HCT116 (cell line): ENCODE results near the gene DISP2. TPM values are rescaled to one million over a fixed set of nuclear protein-coding genes. Genes with fewer than 3 reads are reported as not detected.

Source experiments
- ATAC-seq: fragments of 200-7000 bp; cut with Tn5 transposase; 2 replicates; pipeline ENCODE4 v1.9.1; 2020; ENCODE audit warnings: mild to moderate bottlenecking, moderate library complexity
- BruUV-seq: library from RNA; stranded (reverse); fragments of 400-500 nt; replicated peaks from 2 replicates; lab custom pipeline; 2021; lab: Mats Ljungman, UMichigan
- CTCF ChIA-PET: fragments of 300-600 bp; sonication (Branson Sonifier 250); formaldehyde crosslinking; loops from one replicate; lab custom pipeline; 2021; ENCODE audit warnings: antibody characterized with exemption; lab: Charles Lee
- POLR2A ChIA-PET: fragments of 300-600, 350-600 bp; sonication (Branson Sonifier 250); formaldehyde crosslinking; loops from one replicate; lab custom pipeline; 2021; ENCODE audit warnings: antibody characterized with exemption; lab: Charles Lee
- RAD21 ChIA-PET, 2 experiments: fragments of 300-600 bp; sonication (Branson Sonifier 250); formaldehyde crosslinking; loops; one replicate each; lab custom pipeline; 2023; ENCODE audit warnings: low total read pairs in 2 of 2; ENCODE audit not compliant: uncharacterized antibody in 2 of 2, unreplicated experiment in 2 of 2, low non-redundant PET in 1 of 2; lab: Charles Lee
- DNase-seq: peaks from one replicate; pipeline ENCODE4 v3.0.0-alpha.2; 2010; ENCODE audit warnings: low read depth, low spot score
- H2AFZ ChIP-seq: fragments of 200-600 bp; shearing (Covaris generic), sonication (generic); 2 replicates; pipeline ENCODE4 v1.6.1; 2017; ENCODE audit warnings: low read depth, mixed run types, mixed read lengths, antibody characterized with exemption, low read length; ENCODE audit not compliant: poor library complexity, severe bottlenecking
- H3K27ac ChIP-seq: 2 replicates; pipeline ENCODE4 v1.5.1; 2012; ENCODE audit warnings: low read depth, low read length
- H3K27me3 ChIP-seq: fragments of 200-600 bp; sonication (generic); 2 replicates; pipeline ENCODE4 v1.6.1; 2016; ENCODE audit warnings: mixed run types, low read length, mixed read lengths; ENCODE audit not compliant: insufficient read depth
- H3K36me3 ChIP-seq, 2 experiments: fragments of 200-500 bp in 1 of 2; fragments of 200-600 bp in 1 of 2; sonication (Bioruptor generic) in 1 of 2; sonication (generic) in 1 of 2; 2 replicates each; pipeline versions ENCODE4 v1.5.1 to v1.6.1; 2014 to 2016; ENCODE audit warnings: low read length in 2 of 2, inconsistent platforms in 1 of 2, mixed read lengths in 1 of 2, mixed run types in 1 of 2; ENCODE audit not compliant: insufficient read depth in 2 of 2, control insufficient read depth in 1 of 2
- H3K4me1 ChIP-seq, 2 experiments: fragments of 200-600 bp in 1 of 2; sonication (generic) in 1 of 2; 2 replicates each; pipeline versions ENCODE4 v1.5.1 to v1.6.1; 2012 to 2017; ENCODE audit warnings: low read length in 2 of 2, inconsistent platforms in 1 of 2, mild to moderate bottlenecking in 1 of 2, mixed read lengths in 1 of 2, mixed run types in 1 of 2, moderate library complexity in 1 of 2; ENCODE audit not compliant: insufficient read depth in 2 of 2, control insufficient read depth in 1 of 2
- H3K4me2 ChIP-seq: fragments of 200-600 bp; sonication (generic); 2 replicates; pipeline ENCODE4 v1.6.1; 2017; ENCODE audit warnings: mixed run types, low read length, mixed read lengths
- H3K4me3 ChIP-seq, 2 experiments: fragments of 200-600 bp in 1 of 2; sonication (generic) in 1 of 2; replicated peaks in 1 of 2; 2 replicates each; pipeline ENCODE4 v1.5.1; 2011 to 2016; ENCODE audit warnings: low read length in 2 of 2, control low read depth in 1 of 2, low read depth in 1 of 2, mild to moderate bottlenecking in 1 of 2, mixed read lengths in 1 of 2, mixed run types in 1 of 2
- H3K79me2 ChIP-seq: fragments of 200-600 bp; sonication (generic); 2 replicates; pipeline ENCODE4 v1.6.1; 2017; ENCODE audit warnings: mild to moderate bottlenecking, mixed run types, low read length, moderate library complexity, mixed read lengths; ENCODE audit not compliant: insufficient read depth
- H3K9ac ChIP-seq: fragments of 200-600 bp; sonication (generic); 2 replicates; pipeline ENCODE4 v1.6.1; 2016; ENCODE audit warnings: low read length, mixed read lengths
- H3K9me2 ChIP-seq: fragments of 200-600 bp; sonication (generic), shearing (Covaris generic); 2 replicates; pipeline ENCODE4 v1.6.1; 2017; ENCODE audit warnings: mixed run types, mild to moderate bottlenecking, moderate library complexity; ENCODE audit not compliant: insufficient read depth
- H3K9me3 ChIP-seq, 2 experiments: fragments of 200-500 bp in 1 of 2; fragments of 200-600 bp in 1 of 2; sonication (Bioruptor generic) in 1 of 2; sonication (generic) in 1 of 2; 2 replicates each; pipeline ENCODE4 v1.6.1; 2014 to 2017; ENCODE audit warnings: low read length in 2 of 2, mixed read lengths in 2 of 2, inconsistent platforms in 1 of 2, low read depth in 1 of 2, mild to moderate bottlenecking in 1 of 2, mixed run types in 1 of 2, moderate library complexity in 1 of 2; ENCODE audit not compliant: control insufficient read depth in 1 of 2, insufficient read depth in 1 of 2
- H4K20me1 ChIP-seq: fragments of 200-600 bp; sonication (generic), shearing (Covaris generic); 2 replicates; pipeline ENCODE4 v1.6.1; 2017; ENCODE audit warnings: mixed run types, mild to moderate bottlenecking, moderate library complexity; ENCODE audit not compliant: insufficient read depth
- CBX3 ChIP-seq: IDR thresholded peaks from 2 replicates; pipeline ENCODE4 v1.6.1; 2012; ENCODE audit warnings: low read depth
- CEBPB ChIP-seq: IDR thresholded peaks from 2 replicates; pipeline ENCODE4 v1.6.1; 2012; ENCODE audit warnings: low read depth
- ELF1 ChIP-seq: IDR thresholded peaks from 2 replicates; pipeline ENCODE4 v1.6.1; 2012; ENCODE audit warnings: low read depth, borderline replicate concordance
- EZH2 ChIP-seq: fragments of 200-600 bp; sonication (generic); IDR thresholded peaks from 2 replicates; pipeline ENCODE4 v1.6.1; 2017; ENCODE audit warnings: antibody characterized with exemption, mixed run types
- EZH2phosphoT487 ChIP-seq: fragments of 200-600 bp; IDR thresholded peaks from 2 replicates; pipeline ENCODE4 v1.6.1; 2018; ENCODE audit warnings: antibody characterized with exemption, borderline replicate concordance
- JUND ChIP-seq: IDR thresholded peaks from 2 replicates; pipeline ENCODE4 v1.6.1; 2012
- POLR2A ChIP-seq: IDR thresholded peaks from 2 replicates; pipeline ENCODE4 v1.7.0; 2011; ENCODE audit warnings: borderline replicate concordance; ENCODE audit not compliant: insufficient read depth, insufficient read length; ENCODE audit errors: extremely low read depth
- POLR2AphosphoS5 ChIP-seq: IDR thresholded peaks from 2 replicates; pipeline ENCODE4 v1.6.1; 2011; ENCODE audit warnings: mild to moderate bottlenecking, low read depth, low read length, moderate library complexity
- SIN3A ChIP-seq: IDR thresholded peaks from 2 replicates; pipeline ENCODE4 v1.6.1; 2012; ENCODE audit warnings: low read depth
- SRF ChIP-seq: IDR thresholded peaks from 2 replicates; pipeline ENCODE4 v1.6.1; 2012; ENCODE audit warnings: low read depth
- TCF7L2 ChIP-seq: IDR thresholded peaks from 2 replicates; pipeline ENCODE4 v1.7.0; 2011; ENCODE audit warnings: borderline replicate concordance, inconsistent platforms; ENCODE audit not compliant: insufficient read depth, insufficient read length; ENCODE audit errors: extremely low read depth
- ZFX ChIP-seq: fragments of 450-650 bp; IDR thresholded peaks from 2 replicates; pipeline ENCODE4 v1.6.1; 2017
- intact Hi-C: fragments of 100-400 bp; cut with micrococcal nuclease; formaldehyde crosslinking; loops from 2 replicates; pipeline ENCODE4 v1.10.0; 2022
- total RNA-seq: library from RNA; stranded (reverse); gene quantifications from one replicate; pipeline ENCODE4 v1.2.1, GENCODE V29; 2021; ENCODE audit not compliant: unreplicated experiment
- TF ChIP-seq, protein P1 (sequence below): IDR thresholded peaks from 2 replicates; pipeline ENCODE4 v1.6.1; 2012; ENCODE audit warnings: low read depth
- TF ChIP-seq, protein P2 (sequence below): IDR thresholded peaks from 2 replicates; pipeline ENCODE4 v1.6.1; 2012
- TF ChIP-seq, protein P3 (sequence below): IDR thresholded peaks from 2 replicates; pipeline ENCODE4 v1.6.1; 2011; ENCODE audit warnings: mild to moderate bottlenecking, low read length, moderate library complexity; ENCODE audit not compliant: insufficient replicate concordance; ENCODE audit errors: extremely low read depth
- TF ChIP-seq, protein P4 (sequence below), 3 experiments: fragments of 200-600 bp in 1 of 3; sonication (generic) in 1 of 3; IDR thresholded peaks in 2 of 3; conservative IDR thresholded peaks in 1 of 3; 2 replicates each; pipeline ENCODE4 v1.5.1; 2012 to 2017; ENCODE audit warnings: low read depth in 2 of 3, low read length in 2 of 3, antibody characterized with exemption in 1 of 3, borderline replicate concordance in 1 of 3, control low read depth in 1 of 3, mild to moderate bottlenecking in 1 of 3, mixed read lengths in 1 of 3, mixed run types in 1 of 3, moderate library complexity in 1 of 3; ENCODE audit not compliant: insufficient read depth in 1 of 3

DISP2 gene
- total RNA-seq, 1 experiment from 2014 or later: 3.3 TPM

DNA sequence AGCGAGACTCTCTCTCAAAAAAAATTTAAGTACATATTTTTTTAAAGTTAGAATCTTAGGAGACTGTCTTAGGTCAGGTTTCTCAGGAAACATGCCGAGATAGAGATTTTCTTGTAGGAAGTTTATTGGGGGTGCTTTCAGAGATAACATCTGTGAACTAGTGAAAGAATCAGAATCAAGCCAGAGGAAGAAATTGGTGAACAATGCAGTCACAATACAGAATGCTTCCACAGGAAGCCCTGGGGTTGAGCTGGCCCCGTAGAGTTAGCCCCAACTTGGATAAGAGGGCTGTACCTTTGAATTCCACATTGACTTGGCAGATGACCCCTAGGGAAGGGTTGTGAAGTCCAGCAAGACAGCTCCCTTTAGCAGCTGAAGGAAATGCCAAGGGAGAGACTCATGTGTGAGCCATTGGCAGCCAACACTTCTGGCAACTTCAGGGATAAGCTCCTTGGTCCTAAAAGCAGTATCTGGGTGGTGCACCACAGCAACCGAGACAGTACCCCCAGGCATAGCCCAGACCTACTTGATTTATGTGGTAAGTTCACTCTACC is 43.2 kb upstream of the DISP2 start:
- Histone ChIP-seq H4K20me1 (no peaks in the 10 kb centered on the region), H3K9me3 (no peaks in the 10 kb centered on the region), H2AFZ (no peak overlapping the region), H3K4me3 (no peak overlapping the region), H3K4me2 (no peak overlapping the region), H3K4me1 (peaks cover 7 to 11% of the 10 kb centered on the region in 2 experiments; a peak in 3 of 4 replicates), H3K36me3 (no peaks in the 10 kb centered on the region), H3K79me2 (no peaks in the 10 kb centered on the region), H3K9ac (no peak overlapping the region), H3K27ac (no peak overlapping the region), H3K9me2 (no peaks in the 10 kb centered on the region), H3K27me3 (0 out of 2 replicates have a peak, but pooled peaks cover 6% of the 10 kb centered on the region)
- ChIA-PET CTCF (interaction anchor here (9.7 kb wide), 1 partner anchor 36 kb away, joined by 134 read pairs; no protein-coding TSS in a partner anchor), RAD21 (interaction anchor here in 1 of 2 experiments (1.1 kb wide), 1 partner anchor 23 kb away, joined by 3 read pairs; no protein-coding TSS in a partner anchor), POLR2A (no interaction called here)
- TF ChIP-seq, protein P1, sequence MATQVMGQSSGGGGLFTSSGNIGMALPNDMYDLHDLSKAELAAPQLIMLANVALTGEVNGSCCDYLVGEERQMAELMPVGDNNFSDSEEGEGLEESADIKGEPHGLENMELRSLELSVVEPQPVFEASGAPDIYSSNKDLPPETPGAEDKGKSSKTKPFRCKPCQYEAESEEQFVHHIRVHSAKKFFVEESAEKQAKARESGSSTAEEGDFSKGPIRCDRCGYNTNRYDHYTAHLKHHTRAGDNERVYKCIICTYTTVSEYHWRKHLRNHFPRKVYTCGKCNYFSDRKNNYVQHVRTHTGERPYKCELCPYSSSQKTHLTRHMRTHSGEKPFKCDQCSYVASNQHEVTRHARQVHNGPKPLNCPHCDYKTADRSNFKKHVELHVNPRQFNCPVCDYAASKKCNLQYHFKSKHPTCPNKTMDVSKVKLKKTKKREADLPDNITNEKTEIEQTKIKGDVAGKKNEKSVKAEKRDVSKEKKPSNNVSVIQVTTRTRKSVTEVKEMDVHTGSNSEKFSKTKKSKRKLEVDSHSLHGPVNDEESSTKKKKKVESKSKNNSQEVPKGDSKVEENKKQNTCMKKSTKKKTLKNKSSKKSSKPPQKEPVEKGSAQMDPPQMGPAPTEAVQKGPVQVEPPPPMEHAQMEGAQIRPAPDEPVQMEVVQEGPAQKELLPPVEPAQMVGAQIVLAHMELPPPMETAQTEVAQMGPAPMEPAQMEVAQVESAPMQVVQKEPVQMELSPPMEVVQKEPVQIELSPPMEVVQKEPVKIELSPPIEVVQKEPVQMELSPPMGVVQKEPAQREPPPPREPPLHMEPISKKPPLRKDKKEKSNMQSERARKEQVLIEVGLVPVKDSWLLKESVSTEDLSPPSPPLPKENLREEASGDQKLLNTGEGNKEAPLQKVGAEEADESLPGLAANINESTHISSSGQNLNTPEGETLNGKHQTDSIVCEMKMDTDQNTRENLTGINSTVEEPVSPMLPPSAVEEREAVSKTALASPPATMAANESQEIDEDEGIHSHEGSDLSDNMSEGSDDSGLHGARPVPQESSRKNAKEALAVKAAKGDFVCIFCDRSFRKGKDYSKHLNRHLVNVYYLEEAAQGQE: no peak
- TF ChIP-seq, protein P2, sequence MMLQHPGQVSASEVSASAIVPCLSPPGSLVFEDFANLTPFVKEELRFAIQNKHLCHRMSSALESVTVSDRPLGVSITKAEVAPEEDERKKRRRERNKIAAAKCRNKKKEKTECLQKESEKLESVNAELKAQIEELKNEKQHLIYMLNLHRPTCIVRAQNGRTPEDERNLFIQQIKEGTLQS: no peak
- TF ChIP-seq JUND (no peak), POLR2AphosphoS5 (no peak), SRF (no peak), POLR2A (no peak), ZFX (no peak), EZH2 (no peak), TCF7L2 (no peak), SIN3A (no peak), EZH2phosphoT487 (no peak), CEBPB (no peak), ELF1 (no peak), CBX3 (no peak)
- TF ChIP-seq, protein P3, sequence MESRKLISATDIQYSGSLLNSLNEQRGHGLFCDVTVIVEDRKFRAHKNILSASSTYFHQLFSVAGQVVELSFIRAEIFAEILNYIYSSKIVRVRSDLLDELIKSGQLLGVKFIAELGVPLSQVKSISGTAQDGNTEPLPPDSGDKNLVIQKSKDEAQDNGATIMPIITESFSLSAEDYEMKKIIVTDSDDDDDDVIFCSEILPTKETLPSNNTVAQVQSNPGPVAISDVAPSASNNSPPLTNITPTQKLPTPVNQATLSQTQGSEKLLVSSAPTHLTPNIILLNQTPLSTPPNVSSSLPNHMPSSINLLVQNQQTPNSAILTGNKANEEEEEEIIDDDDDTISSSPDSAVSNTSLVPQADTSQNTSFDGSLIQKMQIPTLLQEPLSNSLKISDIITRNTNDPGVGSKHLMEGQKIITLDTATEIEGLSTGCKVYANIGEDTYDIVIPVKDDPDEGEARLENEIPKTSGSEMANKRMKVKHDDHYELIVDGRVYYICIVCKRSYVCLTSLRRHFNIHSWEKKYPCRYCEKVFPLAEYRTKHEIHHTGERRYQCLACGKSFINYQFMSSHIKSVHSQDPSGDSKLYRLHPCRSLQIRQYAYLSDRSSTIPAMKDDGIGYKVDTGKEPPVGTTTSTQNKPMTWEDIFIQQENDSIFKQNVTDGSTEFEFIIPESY: no peak
- TF ChIP-seq, protein P4, sequence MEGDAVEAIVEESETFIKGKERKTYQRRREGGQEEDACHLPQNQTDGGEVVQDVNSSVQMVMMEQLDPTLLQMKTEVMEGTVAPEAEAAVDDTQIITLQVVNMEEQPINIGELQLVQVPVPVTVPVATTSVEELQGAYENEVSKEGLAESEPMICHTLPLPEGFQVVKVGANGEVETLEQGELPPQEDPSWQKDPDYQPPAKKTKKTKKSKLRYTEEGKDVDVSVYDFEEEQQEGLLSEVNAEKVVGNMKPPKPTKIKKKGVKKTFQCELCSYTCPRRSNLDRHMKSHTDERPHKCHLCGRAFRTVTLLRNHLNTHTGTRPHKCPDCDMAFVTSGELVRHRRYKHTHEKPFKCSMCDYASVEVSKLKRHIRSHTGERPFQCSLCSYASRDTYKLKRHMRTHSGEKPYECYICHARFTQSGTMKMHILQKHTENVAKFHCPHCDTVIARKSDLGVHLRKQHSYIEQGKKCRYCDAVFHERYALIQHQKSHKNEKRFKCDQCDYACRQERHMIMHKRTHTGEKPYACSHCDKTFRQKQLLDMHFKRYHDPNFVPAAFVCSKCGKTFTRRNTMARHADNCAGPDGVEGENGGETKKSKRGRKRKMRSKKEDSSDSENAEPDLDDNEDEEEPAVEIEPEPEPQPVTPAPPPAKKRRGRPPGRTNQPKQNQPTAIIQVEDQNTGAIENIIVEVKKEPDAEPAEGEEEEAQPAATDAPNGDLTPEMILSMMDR (IDR thresholded peaks at IDR 0.05 in 2 of 3, conservative IDR thresholded peaks at IDR 0.05 in 1 of 3; ENCODE audit: borderline replicate concordance in 1 of 3, insufficient read depth in 1 of 3, low read depth in 2 of 3, low read length in 2 of 3): no peak
- intact Hi-C loops: loop anchor here (10.0 kb wide), 1 partner anchor 630 kb away; no protein-coding TSS in a partner anchor
- ATAC-seq (no peak; the same call in 1 of the 2 replicates), DNase-seq (no peak)
- BruUV-seq: no TSS peak
